Activated CD4-positive, alpha-beta T cell treated with anti-CD3 and anti-CD28 coated beads, Interleukin-10, Interleukin-2, amounts not matched to agents 100 ng/mL and 50 ng/mL, durations not matched to agents 16 hours and 8 hours (primary cell): ENCODE results near the gene AP1M1.
A peak's percentile ranks its signal among the peaks of the same experiment; 100 is the strongest.
"Not testable (repeated sequence)": the region's sequence is repeated elsewhere in the genome, so short reads cannot be mapped to it uniquely, and the experiment has no call there.

Source experiments
- DNase-seq: peaks from one replicate; pipeline ENCODE4 v3.0.0-alpha.2; 2020

The AP1M1 gene

GRCh38 chr19:16265890-16266585 is 68.3 kb downstream of the AP1M1 start:
- DNase-seq: no peak

DNA sequence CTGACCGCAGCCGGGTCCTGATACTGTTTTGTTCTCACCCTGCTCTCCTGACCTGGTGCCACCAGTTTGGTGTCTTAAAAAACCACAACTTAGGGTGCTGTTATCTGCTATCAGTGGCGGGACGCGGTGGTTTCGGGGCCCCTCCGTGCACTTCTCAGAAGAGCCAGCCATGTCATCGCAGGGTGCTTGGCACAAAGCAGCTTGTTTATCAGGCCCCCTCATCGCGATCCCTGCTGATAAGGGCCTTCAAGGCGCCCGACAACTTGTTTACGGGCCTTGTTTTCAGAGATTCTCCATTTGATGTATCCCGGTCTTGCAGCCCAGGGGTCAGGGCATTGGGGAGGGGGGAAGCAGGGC is 68.9 kb downstream of the AP1M1 start:
- DNase-seq: peak; percentile 70

DNA sequence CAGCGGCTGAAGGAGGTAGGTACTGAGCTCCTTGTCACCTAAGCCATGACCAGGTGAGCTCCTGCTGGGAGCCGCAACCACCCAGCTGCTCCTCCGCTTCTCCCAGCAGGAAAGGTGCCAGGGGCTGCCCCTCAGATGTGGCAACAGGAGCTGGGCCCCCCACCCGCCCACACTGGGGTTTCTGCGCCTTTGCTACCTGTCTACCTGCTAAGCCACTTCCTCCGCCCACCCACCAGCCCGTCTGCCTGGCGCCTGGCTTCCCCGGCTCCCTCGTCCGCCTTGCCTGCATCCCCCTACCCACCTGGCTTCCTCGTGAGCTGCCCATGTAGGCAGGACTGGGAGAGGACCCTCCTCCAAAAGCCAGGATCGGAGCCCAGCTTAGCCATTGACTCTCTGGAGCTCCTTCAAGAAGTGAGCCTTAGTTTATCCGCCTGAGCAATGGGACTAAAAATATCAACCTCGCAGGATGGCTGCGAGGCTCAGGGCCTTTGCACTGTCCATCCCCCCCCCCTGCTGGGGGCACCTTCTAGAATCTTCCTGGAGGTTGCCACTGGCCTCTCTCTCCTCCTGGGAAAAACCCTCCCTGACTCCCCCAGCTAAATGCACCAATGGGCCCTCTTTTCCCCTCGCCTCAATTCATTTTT is 71.1 kb downstream of the AP1M1 start:
- DNase-seq: no peak

DNA sequence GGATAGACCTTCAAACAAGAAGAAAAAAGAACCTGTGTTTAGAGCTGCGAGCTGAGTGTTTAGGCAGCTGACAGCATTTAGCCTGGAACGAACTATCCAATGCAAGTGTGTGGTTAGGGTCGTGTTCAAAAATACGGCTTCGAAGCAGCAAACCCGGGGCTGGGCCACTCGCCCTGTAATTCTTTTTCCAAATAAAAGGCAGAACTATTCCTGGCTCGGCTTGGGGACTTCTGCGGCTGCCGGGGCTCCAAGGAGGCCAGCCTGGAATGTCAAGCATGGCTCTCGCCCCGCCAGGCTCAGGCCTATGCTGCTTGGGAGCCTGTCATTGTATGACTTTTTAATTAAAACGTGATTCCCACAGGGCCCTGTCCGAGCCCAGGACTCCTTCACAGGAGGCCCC is 75.2 kb downstream of the AP1M1 start:
- no peak for DNase-seq

- DNase-seq: no peak
Measured at GRCh38 chr19:16274447-16274846, 76.7 kb downstream of the AP1M1 start.

GRCh38 chr19:16280306-16280705 is 82.6 kb downstream of the AP1M1 start:
- no peak for DNase-seq

- no peak for DNase-seq
Measured at GRCh38 chr19:16281743-16282142, 84.0 kb downstream of the AP1M1 start.

GRCh38 chr19:16283210-16284061 is 85.7 kb downstream of the AP1M1 start:
- DNase-seq: peak; percentile 51

GRCh38 chr19:16284505-16284904 is 86.8 kb downstream of the AP1M1 start:
- no peak for DNase-seq

DNA sequence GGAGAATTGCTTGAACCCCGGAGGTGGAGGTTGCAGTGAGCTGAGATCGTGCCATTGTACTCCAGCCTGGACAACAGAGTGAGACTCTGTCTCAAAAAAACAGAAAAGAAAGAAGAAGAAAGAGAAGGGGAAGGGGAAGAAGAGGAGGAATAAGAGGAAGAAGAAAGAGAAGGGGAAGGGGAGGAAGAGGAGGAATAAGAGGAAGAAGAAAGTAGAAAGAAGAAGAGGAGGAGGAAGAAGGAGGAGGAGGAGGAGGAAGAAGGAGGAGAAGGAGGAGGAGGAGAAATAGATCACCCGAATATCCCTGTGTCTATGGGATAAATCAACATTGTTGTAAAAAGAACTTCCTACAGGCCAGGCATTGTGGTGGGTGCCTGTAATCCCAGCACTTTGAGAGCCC is 87.4 kb downstream of the AP1M1 start:
- DNase-seq: not testable (repeated sequence)

DNA sequence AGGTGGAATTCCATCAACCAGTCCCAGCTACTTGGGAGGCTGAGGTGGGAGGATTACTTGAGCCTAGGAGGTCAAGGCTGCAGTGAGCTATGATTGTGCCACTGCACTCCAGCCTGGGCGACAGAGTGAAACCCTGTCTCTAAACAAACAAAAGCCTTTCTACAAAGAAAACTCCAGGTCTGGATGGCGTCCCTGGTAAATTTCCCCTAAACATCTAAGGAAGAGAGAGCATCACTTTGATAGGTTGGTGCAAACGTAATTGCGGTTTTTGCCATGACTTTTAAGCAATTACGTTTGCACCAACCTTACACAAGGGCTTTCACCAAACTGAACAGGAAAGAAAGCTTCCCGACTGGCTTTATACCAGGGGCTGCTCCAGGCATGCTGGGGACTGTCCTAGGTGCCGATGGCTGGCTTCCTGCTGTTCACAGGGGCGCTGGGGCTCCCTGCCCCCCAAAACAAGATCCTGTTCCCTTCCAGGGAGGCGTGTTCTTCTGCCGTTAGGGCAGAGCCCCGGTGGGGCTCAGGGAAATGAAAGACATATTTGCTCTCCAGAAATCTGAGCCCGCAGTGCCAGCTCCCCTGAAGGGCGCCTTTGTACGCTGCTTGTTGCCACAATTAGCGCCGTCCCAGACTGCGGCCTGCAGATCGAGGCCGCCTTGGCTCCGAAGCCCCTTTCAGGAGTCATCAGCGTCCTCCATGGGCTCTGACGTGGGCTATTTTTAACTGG is 88.2 kb downstream of the AP1M1 start:
- no peak for DNase-seq

GRCh38 chr19:16288544-16288943 is 90.8 kb downstream of the AP1M1 start:
- no peak for DNase-seq

GRCh38 chr19:16289594-16289993 is 91.9 kb downstream of the AP1M1 start:
- DNase-seq: no peak

DNA sequence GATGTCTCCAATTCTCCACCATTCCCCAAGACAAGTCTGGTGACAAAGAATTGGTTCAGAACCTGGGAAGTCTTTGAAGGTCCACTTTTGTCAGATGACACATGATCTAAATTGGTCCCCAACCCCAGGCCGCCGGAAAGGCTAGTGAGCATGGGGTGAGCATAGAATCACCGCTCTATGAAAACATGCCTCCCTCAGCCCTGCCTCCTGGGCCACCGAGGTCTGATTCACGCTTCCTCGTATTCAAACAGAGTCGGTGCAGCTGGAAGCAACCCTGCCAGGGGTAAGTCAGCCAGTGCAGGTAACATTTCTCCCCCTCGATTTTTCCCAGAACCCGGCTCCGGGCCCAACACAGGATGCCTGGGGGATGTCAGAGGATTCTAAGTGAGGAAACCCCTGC is 93.0 kb downstream of the AP1M1 start:
- DNase-seq: no peak

DNA sequence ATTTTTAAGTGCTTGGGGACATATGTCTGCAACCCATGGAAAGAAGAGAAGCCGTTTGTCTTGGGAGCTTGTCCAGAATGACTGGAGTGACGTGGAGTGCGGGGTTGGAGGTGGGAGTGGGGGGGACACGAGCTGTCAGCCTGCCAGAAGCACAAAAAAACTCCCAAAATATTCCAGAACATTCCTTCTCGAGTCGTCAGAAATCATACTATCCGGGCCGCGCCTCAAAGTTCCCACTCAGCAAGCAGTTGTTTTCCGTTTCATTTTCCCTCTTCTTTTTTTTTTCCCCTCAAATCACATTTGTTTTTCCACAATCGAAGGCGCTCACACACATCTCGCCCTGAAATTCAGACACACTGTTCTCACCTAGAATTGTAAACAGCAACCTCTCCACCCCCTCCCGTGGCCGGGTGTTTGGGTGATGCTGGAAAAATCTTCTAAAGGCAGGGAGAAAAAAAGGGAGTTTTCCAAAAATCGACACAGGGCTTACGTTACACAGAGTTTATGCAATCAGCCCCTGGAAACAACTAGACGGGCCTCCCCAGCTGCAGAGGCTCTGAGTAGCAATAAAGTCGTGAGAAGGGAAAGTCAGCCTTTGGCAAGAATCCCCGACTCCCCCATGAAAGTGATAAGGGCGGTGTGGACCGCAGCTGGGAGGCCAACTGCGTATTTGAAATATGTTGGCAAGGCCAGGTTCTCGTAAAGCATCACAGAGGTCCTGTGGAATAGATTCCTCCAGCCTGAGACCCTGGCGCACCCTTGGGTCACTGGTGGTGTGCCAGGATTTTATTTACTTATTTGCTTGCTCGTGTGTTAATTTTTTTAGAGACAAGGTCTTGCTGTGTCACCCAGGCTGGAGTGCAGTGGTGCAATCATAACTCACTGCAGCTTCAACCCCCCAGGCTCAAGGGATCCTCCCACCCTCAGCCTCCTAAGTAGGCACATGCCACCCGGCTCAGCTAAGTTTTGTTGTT is 95.7 kb downstream of the AP1M1 start:
- no peak for DNase-seq

- no peak for DNase-seq
Measured at GRCh38 chr19:16295057-16295456, 97.3 kb downstream of the AP1M1 start.
